Medulla oblongata (tissue), 1 donor: ENCODE measurements around the gene DDX4.

ENCODE experiments used
- DNase-seq: peaks from one replicate; pipeline ENCODE4 v3.0.0-alpha.2; 2015; ENCODE audit errors: extremely low spot score

The DDX4 gene

DNA sequence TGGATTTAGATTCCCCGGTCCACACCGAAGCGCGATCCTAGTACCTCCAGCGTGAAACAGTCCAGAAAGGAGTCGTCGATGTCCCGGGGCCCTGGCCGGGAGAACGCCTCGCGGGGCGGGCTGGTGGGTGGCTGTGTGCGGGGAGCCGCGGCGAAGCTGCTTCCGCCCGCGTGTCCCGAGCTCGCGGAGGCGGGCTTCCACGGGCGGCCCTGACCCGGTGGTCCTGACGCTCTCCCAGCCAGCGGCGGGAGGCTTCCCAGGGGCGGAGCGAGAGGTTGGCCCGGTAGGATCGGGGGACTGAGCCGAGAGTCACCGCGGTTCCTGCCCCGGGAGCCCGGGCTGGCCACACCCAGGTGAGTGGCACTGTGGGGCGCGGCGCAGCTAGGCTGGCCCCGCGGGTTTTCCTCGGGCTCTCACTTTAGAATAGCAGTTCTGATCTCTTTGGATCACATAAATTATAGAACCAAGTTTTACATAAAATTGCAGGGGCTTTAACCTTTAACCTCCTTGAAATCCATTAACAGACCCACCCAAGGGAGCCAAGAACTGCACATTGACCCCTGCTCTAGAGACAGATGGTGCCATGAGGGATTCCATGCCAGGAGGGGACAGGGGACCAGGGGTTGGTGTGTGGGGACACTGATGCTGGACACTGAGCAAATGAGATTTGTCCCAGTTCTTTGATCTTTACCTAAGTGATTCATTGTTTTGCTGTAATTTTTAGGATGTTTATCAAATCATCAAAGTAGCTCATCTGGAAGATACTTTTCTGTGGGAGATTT is 84.1 kb downstream of the DDX4 start:
- DNase-seq, result no peak

DNA sequence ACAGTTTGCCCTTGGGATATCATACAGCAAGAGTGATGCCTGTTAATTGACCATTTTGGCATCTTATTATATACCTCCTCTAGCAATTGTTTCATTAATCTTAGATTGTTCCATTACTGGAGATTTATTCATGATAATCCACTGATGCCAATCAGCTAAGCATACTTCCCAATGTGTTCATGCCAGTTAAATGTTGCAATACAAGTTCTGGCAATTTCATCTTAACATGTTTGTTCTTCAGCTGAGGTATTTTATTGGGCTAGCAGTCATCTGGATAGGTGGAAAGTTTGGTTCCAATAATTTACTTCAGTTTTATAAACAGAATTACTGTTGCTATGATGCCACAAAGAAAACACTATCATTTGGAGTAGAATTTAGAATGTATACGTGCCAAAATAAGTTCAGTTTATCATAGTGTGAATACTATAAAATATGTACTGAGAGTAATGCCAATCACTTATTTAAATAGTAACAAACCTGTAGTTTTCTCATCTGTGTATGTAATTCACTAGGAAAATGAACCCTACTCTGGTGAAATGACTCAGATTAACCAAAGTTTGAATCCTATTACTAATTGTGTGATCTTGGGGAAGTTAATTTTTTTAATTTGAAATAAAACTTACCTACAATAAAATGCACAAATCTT is 85.4 kb downstream of the DDX4 start:
- no peak for DNase-seq

DNA sequence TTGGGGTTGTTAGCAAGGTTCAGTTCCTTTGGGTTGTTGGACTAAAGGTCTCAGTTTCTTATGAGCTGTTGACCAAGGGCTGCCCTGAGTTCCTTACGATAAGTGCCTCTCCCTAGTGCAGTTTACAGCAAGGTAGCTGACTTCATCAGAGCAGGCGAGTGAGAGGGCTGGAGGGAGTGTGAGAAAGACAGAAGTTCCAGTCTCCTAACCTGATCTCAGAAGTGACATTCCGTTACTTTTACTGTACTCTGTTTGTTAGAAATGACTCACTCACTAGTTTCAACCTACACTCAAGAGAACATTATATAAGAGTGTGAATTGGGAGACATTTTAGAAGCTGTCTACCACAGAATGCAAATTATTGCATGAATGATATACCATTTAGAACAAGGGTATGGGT is 92.1 kb downstream of the DDX4 start:
- DNase-seq, result no peak

DNA sequence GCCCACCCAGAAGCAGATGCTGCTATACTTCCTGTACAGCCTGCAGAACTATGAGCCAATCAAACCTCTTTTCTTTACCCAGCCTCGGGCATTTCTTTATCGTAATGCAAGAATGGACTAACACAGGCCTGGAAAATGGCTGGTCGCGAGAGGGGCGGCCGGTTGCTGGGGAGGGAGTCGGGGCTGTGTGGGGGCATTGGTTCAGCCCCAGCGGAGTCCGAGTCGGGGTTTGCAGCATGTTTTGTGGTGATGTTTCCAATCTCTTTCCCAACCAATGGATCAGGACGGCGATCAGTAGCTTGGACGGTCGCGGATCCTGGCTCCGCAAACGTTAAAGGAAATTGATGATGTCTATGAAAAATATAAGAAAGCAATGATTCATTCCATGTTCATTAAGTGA is 94.6 kb downstream of the DDX4 start:
- DNase-seq, result no peak

DNA sequence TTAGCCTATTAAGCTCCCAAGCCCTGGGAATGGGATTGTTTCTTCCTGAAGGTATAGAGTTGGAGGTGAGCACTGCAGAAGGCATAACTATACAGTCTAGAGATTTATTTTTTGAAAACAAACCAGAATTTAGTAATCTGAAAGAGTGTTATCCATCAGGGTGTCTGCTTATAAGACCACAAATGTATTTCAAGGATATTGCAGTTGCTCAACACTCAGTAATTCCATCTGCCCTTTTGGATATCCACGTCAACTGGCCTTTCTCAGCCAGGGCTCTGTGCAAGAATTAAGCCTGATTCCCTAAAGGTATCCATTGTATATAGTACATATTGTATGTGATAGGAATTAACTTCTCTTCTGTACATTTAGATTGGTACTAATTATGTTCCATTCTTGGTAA is 98.3 kb downstream of the DDX4 start:
- no peak for DNase-seq

DNA sequence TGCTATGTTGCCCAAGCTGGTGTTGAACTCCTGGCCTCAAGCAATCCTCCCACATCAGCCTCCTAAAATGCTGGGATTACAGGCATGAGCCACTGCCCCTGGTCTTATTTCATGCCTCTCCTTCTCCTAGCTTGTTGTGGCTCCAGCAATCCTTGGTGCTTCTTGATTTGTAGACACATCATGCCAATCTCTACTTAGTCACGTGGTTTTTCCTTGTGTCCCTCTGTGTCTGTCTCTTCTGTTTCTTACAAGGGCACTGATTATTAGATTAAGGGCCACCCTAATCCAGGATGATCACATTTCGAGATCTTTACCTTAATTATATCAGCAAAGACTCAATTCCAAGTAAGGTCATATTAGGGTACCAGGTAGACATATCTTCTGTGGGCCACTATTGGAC is 104.1 kb downstream of the DDX4 start:
- DNase-seq, result no peak

DNA sequence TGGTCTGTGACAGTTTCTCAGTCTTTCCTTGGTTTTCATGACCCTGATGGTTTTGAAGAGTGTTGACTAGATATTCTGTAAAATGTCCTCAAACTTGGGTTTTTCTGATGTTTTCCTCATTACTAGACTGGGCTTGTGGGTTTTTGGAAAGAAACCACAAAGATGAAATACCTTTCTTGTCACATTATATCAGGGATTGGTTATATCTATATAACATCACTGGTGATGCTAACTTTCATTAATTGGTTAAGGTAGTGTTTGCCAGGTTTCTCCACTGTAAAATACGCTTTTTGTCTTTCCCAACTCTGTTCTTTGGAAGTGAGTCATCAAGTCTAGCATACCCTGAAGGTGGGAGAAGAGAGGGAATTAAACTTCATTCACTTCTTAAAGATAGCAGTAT is 110.0 kb downstream of the DDX4 start:
- DNase-seq, result no peak

DNA sequence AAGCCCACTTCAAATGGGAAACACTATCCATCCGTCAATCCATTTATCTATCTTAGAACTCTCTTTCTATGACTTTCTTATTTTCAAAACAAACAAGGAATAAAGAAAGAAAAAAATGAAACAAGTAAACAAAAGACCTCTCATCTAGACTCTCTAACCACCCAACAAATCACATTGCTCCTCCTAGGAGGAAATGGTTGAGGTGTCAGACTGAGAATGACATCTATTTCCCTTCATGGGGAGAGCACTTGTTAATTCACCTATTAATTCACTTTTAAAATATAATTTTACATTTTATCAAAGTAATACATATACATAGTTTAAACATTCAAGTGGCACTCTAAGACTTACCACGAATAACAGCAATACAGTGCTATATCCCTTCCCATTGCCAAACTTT is 110.9 kb downstream of the DDX4 start:
- no peak for DNase-seq

DNA sequence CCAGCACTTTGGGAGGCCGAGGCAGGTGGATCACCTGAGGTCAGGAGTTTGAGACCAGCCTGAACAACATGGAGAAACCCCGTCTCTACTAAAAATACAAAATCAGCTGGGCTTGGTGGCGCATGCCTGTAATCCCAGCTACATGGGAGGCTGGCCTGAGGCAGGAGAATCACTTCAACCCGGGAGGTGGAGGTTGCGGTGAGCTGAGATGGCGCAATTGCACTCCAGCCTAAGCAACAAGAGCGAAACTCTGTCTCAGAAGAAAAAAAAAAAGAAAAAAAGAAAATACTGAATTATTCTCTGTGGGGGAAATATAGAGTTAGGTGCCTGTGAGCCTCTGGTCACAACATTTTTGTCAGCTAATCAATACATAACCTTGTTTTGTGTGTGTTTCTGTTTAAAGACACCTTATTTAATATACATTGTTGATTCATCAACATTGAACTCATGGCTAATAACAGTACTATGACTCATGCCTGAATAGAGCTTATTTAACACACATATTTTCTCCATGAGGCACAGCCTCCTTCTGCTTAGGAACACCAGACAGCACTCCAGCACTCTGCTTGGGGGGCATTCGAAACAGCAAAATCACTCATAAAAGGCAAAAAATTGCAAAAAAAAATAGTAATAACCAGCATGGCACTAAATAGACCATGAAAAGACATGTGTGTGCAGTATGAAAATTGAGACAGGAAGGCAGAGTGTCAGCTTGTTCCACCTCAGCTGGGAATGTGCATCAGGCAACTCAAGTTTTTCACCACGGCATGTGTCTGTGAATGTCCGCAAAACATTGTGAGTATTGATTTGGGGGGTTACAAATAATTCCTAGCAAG is 113.2 kb downstream of the DDX4 start, which contains the start of gene IL31RA:
IL31RA (plus strand) TSS at position 519 of the 836 bp plus-strand sequence; CDS start at position 733, 214 bp downstream.
- DNase-seq, result no peak

DNA sequence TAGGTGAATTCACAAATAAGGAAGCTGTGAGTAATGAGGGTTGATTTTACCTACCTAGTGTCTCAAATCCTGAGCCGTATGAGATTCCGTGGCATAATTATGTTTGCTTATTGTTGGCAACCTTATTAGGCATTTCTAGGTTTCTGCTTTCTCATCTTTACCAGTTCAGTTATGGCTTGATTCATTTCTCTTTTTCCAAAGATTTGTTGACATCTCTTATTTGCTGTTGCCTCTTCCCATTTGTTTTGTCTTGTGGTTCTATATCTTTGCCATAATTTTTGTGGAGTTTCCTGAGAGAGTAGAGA is 113.8 kb downstream of the DDX4 start:
- DNase-seq, result no peak

DNA sequence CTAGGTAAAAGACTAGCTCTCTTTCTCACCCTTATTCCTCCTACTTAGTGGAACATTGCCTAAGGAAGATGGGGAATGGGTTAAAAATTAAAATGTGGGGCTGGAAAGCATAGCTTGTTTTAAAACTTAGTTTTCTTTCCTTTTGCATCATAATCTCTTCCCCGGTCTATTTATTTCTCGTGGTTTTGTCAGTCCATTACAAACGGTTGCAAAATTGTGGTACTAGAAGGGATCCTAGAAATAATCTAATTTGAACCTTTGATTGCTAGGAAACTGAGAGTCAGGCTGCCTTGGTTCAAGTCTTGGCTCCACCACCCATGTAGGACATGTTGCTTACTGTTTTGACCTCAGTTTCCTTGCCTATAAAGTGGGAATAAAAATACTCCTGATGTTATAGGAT is 114.6 kb downstream of the DDX4 start:
- no peak for DNase-seq

DNA sequence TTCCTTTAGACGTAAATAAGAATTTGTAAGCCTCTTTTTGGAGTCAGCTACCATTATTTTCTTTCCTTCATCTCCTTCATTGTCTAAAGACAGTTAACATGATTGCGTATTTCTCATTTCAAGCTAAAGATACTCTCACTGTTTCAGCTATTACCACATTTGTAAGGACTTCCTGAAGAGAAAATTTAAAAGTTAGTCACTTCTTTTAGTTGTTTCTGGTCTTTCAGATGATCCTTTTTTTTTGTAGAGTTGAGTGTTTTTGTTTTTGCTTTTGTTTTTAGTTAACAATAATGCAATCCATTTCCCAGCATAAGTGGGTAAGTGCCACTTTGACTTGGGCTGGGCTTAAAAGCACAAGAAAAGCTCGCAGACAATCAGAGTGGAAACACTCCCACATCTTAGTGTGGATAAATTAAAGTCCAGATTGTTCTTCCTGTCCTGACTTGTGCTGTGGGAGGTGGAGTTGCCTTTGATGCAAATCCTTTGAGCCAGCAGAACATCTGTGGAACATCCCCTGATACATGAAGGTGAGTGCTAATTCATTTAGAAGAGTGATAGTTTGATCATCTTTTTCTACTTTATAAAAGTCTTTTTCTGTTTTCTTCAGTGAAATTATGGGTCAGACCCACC is 115.3 kb downstream of the DDX4 start:
- no peak for DNase-seq

DNA sequence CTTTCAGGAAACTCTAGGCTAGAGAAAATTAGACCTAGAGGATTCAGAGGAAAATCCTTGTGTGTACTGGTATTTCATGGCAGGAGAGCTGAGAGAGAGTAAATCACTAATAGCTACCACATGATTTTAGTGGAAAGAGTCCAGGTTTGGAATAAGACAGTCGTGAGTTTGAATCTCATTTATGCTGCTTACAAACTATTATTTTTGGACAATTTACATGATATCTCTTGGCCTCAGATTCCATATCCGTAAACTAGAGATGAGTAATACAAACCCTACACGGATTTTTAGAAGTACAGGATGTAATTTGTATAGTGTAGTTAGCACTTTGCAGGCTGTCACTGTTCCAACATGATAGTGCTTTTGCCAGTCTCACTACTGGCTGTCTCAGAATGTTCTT is 116.0 kb downstream of the DDX4 start:
- no peak for DNase-seq

DNA sequence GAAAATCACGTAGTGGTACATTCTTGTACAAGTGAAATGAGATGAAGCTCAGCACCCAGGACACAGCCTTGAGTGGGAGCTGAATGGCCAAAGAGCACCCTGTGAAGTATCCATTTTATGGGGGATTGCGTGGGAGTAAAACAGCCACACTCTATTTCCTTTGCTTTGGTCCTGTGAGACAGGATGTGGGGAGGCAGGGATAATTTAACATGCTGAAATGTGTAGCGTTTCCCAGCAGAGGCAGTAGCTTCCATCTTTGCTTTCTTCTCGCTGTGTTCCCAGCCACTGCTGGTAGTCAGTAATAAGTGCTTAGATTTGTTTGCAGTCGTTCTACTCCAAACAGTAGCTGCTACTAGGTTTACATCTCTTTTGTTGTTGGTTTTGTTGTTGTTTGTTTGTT is 117.6 kb downstream of the DDX4 start:
- no peak for DNase-seq

DNA sequence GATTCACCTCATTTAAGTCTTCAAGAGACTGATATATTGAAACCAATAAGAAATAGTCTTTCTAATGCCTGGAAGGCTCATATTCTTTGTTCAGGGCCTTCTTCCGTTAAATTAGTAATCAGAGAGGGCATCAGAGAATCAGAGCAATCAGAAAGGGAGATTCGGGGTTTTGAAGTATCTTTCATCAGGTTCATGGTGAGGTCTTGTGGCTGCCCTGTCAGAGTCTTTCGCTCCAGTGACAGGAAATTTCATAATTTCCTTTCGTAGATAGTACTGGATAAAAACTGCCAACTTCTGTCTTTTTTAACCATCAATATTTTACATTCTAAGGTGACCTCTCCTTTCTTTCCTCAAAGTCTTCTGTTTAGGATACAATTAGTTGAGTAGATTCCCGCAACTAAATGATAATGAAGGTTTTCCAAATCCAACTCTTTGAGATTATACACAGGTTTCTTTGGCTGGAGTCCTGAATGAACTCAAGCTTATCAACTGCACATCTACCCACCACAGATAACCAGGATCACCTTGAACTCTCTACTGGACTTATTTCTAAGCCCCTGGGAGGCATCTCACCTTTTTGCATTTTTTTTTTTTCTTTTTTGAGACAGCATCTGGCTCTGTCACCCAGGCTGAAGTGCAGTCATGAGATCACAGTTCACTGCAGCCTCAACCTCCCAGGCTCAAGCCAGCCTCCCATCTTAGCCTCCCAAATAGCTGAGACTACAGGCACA is 118.8 kb downstream of the DDX4 start:
- no peak for DNase-seq

DNA sequence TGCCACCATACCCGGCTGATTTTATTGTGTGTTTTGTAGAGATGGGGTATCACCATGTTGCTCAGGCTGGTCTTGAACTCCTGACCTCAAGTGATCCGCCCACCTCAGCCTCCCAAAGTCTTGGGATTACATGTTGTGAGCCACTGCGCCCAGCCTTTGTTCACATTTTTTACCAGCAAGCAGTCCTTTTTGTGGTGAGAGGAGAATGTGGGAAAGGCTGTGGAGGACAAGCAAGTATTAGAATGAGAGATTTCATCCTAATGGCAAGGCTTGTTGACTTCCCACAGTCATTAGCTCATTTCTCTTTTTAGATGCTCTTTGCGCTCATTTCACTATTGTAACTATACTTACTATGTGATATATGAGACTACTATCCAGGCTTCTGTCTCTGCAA is 119.4 kb downstream of the DDX4 start:
- no peak for DNase-seq

DNA sequence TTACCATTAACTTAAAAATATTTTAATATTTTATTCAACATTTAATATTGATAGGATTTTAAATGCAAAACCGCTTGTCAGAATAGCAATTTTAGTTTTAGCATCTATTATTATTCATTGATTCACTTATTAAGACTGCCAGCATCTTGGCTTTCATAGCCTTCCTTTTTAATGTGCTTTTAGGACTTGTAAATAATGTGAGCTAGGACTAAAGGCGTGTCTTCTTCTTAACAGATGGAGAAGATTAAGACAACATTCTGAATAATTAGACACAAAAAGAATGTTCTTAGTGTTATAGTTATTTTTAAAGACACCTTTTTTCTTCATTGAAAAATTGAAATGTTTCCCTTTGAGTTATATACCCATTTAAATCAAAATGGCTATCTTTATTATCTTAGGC is 120.2 kb downstream of the DDX4 start:
- DNase-seq, result no peak

DNA sequence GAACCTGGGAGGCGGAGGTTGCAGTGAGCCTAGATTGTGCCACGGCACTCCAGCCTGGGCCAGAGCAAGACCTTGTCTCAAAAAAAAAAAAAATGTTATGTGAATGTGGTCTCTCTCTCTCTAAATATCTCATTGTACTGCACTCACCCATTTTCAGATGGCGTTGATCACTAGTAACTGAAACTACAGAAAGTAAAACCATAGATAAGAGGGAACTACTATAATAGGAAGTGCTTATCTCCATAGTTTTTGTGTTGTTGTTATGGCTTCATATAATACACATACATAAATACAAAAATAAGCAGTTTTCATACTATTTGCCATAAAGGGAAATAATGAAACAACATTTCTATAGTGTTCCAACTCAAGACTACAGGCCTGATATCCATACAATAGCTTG is 122.4 kb downstream of the DDX4 start:
- DNase-seq, result no peak

DNA sequence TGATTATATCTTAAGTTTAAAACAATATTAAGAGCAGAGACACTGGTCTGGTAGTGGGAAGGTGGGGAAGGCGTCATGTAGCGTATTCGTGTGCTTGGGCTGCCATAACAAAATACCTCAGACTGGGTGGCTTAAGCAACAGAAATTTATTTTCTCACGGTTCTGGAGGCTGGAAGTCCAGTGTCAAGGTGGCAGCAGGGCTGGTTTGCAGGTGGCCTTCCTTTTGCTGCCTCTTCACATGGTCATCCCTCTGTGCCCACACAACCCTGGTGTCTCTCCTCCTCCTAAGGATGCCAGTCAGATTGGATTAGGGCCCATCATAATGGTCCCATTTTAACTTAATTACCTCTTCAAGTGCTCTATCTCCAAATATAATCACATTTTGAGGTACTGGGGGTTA is 122.8 kb downstream of the DDX4 start:
- no peak for DNase-seq

DNA sequence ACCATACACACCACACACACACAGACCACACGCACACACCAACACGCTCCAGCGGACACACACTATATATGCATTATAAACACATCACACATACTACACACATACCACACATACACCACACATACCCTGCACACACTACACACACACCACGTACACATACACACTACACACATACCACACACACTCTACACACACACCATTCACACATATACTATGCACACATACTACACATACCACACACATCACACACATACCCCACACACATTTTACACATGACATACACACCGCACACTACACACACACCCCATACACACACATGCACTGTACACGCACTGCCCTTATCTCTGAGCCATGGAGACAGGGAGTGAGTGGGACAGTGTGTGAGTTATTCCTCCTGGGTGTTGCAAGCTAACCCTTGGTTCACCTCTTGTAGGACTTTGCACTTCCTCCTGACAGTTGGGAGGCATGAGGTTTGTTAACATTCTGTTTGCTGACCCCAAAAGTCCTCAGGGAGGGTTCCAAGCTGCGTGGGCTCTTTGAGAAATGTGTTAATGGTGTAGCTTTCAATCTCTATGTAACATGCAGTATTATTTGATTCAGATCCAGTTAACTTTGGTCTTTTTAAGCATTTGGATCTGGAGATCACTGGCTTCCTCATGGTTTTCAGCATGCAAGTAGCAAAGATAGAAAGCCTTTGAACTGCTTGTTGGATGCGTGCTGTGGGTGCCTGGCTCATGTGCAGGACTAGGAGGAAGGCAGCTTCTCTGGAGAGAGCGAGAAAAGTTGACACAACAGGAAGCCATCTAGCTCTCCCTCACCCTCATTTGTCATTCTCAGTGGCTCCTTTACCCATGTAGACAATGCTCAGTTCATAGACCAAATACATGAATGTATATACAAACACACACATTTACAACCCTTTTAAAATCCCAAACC is 127.0 kb downstream of the DDX4 start:
- DNase-seq, result no peak

DNA sequence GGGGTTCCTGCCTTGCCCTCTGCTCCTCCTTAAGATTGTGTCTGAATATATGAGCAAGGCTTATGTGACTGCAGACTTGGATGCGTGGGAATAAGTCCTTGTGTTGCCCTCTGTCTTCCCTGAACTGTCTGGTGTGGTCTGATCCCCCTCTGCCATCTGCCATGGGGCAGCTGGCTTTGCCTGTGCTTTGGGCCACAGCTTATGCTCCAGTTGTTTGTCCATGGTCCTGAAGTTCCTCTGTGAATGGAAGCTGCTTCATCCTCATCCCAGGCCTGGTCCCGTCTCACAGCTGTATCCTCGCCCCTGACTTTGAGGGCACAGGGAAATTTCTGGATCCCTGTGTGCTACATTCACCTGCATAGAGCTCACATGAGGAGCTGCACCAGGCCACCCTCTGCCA is 128.0 kb downstream of the DDX4 start:
- DNase-seq, result no peak
